ENCODE data around the gene PSRC1. TPM values are rescaled to one million over a fixed set of nuclear protein-coding genes. Genes with fewer than 3 reads are reported as not detected.

PSRC1 gene
- total RNA-seq, 1 donor from 2014 or later, result 1.1 TPM

GRCh38 chr1:109252167-109252892, 30.6 kb downstream of the PSRC1 start:
- H3K4me3 ChIP-seq (ENCODE audit: low read depth, low read length), result no peak overlapping the region
- no peak for DNase-seq (ENCODE audit: low read depth)
- FAIRE-seq, result no peak
- TF ChIP-seq CTCF (IDR thresholded peaks at IDR 0.05; ENCODE audit: insufficient read depth, low read length, severe bottlenecking), result no peak
- H3K27me3 ChIP-seq (ENCODE audit: control insufficient read depth, insufficient read depth, low read length), result no peaks in the 10 kb centered on the region
- peaks cover 13% of the 10 kb centered on the region for H3K36me3 ChIP-seq (ENCODE audit: control insufficient read depth, insufficient read depth, low read length)

GRCh38 chr1:109251277-109252166, 31.4 kb downstream of the PSRC1 start:
- DNase-seq (ENCODE audit: low read depth) (no peak), FAIRE-seq (no peak)
- no peak overlapping the region for H3K4me3 ChIP-seq (ENCODE audit: low read depth, low read length)
- no peak for TF ChIP-seq CTCF (IDR thresholded peaks at IDR 0.05; ENCODE audit: insufficient read depth, low read length, severe bottlenecking)
- H3K27me3 ChIP-seq (ENCODE audit: control insufficient read depth, insufficient read depth, low read length), result no peaks in the 10 kb centered on the region
- H3K36me3 ChIP-seq (ENCODE audit: control insufficient read depth, insufficient read depth, low read length), result peaks cover 13% of the 10 kb centered on the region

GRCh38 chr1:109250454-109251276, 32.3 kb downstream of the PSRC1 start:
- peaks cover 13% of the 10 kb centered on the region for H3K36me3 ChIP-seq (ENCODE audit: control insufficient read depth, insufficient read depth, low read length)
- FAIRE-seq (no peak), DNase-seq (ENCODE audit: low read depth) (no peak)
- no peaks in the 10 kb centered on the region for H3K27me3 ChIP-seq (ENCODE audit: control insufficient read depth, insufficient read depth, low read length)
- peak overlapping the region; percentile 48 for H3K4me3 ChIP-seq (ENCODE audit: low read depth, low read length)
- TF ChIP-seq CTCF (IDR thresholded peaks at IDR 0.05; ENCODE audit: insufficient read depth, low read length, severe bottlenecking), result no peak

GRCh38 chr1:109249654-109250401, 33.1 kb downstream of the PSRC1 start:
- FAIRE-seq (no peak), DNase-seq (ENCODE audit: low read depth) (no peak)
- Histone ChIP-seq H3K36me3 (ENCODE audit: control insufficient read depth, insufficient read depth, low read length) (peaks cover 11% of the 10 kb centered on the region), H3K4me3 (ENCODE audit: low read depth, low read length) (peak overlapping the region; percentile 48), H3K27me3 (ENCODE audit: control insufficient read depth, insufficient read depth, low read length) (no peaks in the 10 kb centered on the region)
- no peak for TF ChIP-seq CTCF (IDR thresholded peaks at IDR 0.05; ENCODE audit: insufficient read depth, low read length, severe bottlenecking)
